Left renal pelvis (tissue), 4 donors: ENCODE results near the gene CNTNAP2. TPM values are rescaled to one million over a fixed set of nuclear protein-coding genes. Genes with fewer than 3 reads are reported as not detected.

ENCODE experiments used
- DNase-seq, 4 donors: peaks; one replicate each; pipeline ENCODE4 v3.0.0-alpha.2; 2013; ENCODE audit warnings: low read depth in 4 of 4, low spot score in 3 of 4
- polyA plus RNA-seq, 4 donors: library from polyadenylated mRNA; unstranded; fragments of 120-200 nt; gene quantifications; one replicate each; pipeline ENCODE4 v1.2.1, GENCODE V29; 2013; ENCODE audit not compliant: insufficient read length in 4 of 4

The CNTNAP2 gene
- polyA plus RNA-seq, 4 donors, result 23.5 to 71.0 (median 29.4) TPM

DNA sequence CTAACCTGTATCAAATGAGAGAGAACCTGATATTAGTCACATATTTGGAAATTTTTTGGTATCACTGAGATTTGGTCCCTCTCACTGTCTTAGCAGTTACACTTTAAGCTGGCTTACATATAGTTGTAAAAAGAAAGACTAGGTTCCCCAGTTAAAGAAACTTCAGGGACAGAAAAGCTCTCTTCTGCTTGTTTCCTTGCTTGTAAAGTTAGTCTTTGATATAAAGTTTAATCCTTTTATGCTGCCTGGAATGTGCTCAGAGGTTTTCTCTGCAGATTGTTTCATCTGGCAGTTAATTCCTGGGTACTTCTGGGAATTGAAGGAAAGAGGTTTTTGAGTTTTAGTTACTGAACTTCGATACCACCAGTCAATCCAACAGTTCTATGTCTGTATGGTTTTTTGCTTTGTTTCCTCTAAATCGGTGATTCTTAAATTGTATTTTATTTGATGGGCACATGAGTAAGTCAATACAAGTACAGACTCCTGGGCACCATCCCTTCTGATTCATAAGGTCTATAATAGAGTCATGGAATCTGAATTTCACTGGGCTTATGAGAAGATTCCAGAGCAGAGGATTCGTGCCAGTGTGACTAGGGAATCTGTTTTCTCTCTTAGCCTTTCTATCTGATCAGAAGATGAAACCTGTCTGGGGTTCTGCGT lies 1393.1 kb downstream of the CNTNAP2 start:
- no peak for DNase-seq

DNA sequence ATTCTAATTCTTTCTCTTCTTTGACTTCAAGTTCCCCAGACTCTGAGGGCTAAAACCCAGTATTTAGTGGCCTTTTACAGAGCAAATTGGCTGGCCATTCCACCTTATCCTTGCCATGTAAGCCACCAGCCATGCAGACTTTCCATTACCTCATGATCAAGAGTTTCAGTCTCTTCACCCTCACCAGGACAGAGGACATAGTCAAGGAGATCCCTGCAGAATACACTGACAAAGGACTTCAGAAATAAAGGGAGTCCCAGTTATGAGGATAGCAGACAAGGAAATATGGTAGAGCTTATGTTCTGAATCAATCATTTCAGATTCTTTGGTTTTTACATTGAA lies 1393.6 kb downstream of the CNTNAP2 start:
- DNase-seq, result no peak

- DNase-seq, result no peak
Measured at GRCh38 chr7:147510923-147511322, 1394.3 kb downstream of the CNTNAP2 start.

- DNase-seq, result no peak
Measured at GRCh38 chr7:147513451-147513850, 1396.8 kb downstream of the CNTNAP2 start.

DNA sequence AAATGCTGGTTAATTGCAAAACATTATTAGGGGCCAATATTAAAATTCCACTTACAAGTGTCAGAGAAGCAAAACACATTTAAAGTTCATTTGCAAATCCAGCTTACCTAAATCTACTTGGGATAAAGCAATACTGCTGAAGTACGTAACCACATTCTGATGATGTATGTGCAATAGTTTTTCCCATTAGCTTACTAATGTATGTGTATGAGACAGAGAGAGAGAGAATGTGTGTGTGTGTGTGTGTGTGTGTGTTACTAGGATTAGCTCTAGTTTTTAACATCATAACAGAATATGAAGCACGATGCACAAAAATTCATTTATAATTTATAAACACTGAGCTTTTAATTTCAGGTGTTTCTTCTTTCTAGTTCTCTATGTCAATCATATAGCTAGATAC lies 1399.8 kb downstream of the CNTNAP2 start:
- DNase-seq, result no peak

DNA sequence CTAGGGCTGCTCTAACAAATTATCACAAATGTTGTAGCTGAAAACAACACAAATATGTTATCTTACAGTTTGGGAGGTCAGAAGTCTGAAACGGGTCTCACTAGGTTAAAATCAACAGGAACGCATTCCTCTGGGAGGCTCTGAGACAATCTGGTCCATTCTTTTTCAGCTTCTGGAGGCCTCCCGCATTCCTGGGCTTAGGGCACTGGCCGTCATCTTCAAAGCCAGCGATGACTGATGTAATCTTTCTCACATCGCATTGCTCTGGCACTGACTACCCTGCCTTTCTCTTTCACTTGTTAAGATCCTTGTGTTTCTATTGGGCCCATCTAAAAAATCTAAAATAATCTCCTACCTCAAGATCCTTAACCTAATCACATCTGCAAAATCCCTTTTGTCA lies 1402.5 kb downstream of the CNTNAP2 start:
- no peak for DNase-seq

DNA sequence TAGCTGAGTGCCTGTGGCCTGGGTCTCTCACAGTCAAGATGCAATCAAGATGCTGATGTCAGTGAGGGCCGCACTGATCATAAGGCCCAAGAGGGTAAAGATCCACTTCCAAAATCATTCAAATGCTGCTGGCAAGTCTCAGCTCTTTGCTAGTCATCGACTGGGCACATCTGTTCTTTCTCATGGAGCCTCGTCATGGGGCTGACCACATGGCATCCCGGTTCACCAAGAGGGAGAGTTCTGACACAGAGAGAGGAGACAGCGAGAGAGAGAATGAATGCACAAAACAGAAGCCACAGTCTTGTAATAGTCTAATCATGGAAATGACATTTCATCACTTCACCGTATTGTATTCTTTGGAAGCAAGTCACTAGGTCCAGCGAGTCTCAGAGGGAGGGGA lies 1406.5 kb downstream of the CNTNAP2 start:
- no peak for DNase-seq

DNA sequence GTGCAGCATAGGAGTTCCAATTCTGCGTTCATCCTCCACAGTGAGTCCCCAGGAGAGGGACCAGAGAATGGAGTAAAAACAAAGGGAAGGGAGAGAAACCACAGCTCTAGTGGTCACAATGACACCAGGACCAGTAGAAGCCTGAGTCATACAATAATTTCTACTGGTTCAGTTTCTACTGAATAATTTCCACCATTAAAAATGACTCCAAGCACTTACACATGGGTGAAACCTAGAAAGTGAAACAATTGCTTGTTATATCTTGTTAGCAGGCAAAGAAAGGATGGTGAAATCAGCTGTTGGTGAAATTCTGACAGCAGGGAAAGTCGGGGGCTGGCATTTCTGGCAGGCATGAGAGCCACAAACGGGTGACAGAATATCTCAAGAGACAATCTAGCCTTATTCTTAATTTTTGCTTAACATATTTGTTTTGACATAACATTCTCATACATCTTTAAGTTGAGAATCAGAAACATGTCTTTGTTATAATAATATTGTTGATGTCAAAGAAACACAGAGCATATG lies 1408.2 kb downstream of the CNTNAP2 start:
- no peak for DNase-seq

GRCh38 chr7:147525325-147525724 lies 1408.7 kb downstream of the CNTNAP2 start:
- no peak for DNase-seq

DNA sequence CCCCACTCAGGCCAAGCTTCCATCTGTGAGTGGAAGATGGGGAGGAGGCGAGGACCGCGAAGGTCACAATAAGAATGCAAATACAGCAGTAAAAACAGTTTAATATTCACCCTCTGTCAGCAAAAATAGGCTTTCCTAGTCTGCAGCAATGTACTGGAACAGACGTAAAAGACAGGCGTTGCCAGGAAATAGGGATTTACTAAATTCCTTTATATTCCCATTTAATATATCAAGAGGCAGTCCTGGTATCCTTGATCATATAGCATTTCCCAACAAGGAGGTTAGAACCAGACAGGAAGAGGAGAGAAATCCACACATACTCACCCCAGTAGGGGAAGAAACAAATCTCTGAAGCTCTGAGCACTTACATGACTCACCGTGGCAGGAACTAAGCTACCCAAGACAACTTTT lies 1419.1 kb downstream of the CNTNAP2 start:
- no peak for DNase-seq

GRCh38 chr7:147539685-147540084 lies 1423.1 kb downstream of the CNTNAP2 start:
- DNase-seq, result no peak

GRCh38 chr7:147540743-147541142 lies 1424.1 kb downstream of the CNTNAP2 start:
- DNase-seq, result no peak

DNA sequence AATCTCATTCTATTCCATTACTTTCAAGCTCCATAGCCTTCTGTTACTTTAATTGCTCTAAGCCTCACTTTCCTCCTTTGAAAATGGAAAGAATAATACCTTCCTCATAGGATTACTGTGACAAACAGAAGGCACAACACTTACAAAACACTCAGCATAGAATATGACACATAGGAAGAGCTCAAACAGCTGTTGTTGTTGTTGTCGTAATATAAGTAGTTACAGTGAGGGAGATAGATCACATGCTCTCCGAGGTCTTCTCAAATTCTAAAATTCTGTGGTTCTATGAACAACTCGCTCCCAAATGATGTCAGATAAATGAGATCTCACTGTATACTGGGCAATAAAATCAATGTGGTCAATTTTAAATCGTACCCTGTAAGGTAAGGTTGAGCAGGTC lies 1424.7 kb downstream of the CNTNAP2 start:
- DNase-seq, result no peak

GRCh38 chr7:147547252-147547897 lies 1430.8 kb downstream of the CNTNAP2 start:
- no peak for DNase-seq

DNA sequence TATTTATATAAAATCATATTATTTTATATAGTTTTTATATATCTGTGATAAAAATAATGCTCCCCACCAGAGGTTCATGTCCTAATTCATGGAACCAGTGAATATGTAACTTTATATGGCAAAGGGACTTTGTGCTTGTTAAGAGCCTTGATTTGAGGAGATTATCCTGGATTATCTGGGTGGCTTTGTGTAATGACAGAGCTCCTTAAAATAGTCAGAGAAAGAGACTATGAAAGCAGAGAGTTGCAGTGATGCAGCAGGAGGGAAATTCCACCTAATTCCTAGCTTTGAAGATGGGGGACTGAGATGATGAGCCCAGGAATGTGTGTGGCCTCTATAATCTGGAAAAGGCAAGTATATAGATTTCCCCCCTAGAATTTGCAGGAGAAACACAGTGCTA lies 1439.7 kb downstream of the CNTNAP2 start:
- DNase-seq, result no peak

DNA sequence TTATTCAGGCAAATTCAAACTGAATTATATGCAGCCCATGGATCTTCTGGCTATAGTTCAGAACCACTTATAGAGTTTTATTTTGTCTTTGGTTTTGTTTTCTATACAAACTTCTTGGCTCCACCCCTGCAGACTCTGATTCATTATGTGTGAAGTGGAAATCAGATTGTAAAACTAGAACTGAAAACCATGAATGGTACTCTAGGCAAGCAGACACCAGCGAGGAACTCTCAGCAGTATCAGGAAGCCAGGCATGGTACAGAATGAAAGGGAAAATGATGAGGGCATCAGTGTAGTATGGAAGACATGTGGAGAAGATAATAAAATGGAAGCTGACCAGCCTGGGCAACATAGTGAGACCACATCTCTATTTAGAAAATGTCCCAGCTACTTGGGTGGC lies 1447.1 kb downstream of the CNTNAP2 start:
- no peak for DNase-seq

DNA sequence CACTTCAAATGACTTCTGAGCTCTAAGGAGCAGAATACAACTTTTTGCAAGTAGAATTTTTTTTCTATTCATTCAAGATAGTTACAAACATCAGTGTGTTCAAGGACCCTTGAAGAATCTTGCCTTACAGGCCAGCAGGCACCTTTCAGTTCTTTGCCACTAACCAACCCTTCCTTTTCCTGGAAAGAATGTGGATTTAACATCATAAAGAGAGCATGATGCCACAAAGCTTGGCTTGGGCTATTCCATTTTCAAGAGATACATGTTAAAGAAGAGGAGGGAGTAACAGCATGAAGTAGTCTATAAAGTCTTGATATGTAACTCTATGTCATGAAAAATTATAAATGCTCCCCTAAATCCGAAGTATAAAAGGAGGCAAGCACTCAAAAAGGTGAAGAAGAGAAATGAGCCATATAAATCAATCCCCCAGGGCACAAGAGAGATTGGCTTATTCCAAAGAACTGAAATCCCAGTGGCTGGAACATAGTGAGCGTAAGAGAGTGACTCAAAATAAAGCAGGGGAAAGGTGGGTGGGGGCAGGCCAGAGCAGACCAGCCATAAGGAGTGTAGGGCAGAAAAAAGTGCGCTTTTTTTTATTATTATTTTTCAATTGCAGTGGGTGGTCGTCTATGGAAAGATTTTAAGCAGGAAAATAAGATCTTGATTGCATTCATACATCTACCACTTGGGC lies 1448.3 kb downstream of the CNTNAP2 start:
- DNase-seq, result no peak

DNA sequence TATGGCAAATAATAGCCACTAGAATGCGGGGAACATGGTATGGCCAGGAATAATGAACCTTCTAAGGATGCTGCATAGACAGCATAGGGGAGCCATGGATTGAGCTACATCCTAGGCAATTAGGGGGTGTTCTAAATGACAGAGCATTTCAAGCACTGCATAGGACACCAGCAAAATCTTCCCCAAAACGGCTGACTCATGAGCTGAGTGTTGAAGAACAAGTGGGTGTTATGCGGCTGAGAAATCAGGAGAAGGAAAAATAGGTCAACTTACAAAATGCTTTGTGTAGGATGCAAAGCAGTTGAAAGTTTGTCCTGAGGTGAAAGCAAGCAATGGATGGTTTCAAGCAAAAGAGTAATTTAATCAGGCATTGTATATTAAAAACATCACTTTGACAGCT lies 1450.4 kb downstream of the CNTNAP2 start:
- no peak for DNase-seq

DNA sequence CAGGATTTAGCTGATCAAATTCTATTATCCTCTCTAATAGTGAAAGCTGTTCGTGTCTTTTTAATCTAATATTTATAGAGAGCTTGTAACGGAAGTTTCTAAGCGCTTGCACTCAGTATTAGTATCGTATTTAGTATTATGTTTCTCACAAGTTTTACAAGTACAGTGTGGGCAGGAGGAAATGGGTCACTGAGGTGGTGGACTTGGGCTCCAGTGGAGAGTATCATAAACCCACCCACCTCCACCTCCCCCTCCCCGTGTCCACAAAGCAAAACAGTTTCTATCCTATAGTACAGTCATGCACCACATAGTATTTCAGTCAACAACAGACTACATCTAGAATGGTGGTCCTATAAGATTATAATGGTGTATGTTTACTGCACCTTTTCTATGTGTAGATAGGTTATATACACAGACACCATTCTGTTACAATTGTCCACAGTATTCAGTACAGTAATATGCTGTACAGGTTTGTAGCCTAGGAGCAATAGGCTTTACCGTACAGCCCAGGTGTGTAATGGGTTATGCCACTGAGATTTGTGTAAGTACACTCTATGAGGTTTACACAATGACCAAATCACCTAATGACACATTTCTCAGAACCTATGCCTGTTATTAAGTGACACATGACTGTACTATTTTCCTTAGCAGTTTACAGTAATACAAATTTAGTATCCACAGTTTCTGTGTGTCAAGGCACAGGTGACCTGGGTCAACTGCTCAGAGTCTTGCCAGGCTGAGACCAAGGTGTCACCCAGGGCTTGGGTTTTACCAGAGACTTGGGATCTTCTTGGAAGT lies 1452.7 kb downstream of the CNTNAP2 start:
- no peak for DNase-seq

GRCh38 chr7:147570390-147570789 lies 1453.8 kb downstream of the CNTNAP2 start:
- DNase-seq, result no peak
